HG02852 (cell line): Measurements from ENCODE around the gene KCNC4.

Experiments used
- ATAC-seq: cut with Tn5 transposase; IDR thresholded peaks from one replicate; pipeline ENCODE4 v1.9.1; 2021; ENCODE audit warnings: mild to moderate bottlenecking, moderate library complexity; ENCODE audit not compliant: unreplicated experiment

Gene KCNC4

DNA sequence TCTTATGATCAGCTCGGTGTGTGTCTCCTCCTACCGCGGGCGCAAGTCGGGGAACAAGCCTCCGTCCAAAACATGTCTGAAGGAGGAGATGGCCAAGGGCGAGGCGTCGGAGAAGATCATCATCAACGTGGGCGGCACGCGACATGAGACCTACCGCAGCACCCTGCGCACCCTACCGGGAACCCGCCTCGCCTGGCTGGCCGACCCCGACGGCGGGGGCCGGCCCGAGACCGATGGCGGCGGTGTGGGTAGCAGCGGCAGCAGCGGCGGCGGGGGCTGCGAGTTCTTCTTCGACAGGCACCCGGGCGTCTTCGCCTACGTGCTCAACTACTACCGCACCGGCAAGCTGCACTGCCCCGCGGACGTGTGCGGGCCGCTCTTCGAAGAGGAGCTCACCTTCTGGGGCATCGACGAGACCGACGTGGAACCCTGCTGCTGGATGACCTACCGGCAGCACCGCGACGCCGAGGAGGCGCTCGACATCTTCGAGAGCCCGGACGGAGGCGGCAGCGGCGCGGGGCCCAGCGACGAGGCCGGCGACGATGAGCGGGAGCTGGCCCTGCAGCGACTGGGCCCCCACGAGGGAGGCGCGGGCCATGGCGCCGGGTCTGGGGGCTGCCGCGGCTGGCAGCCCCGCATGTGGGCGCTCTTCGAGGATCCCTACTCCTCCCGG lies 1.5 kb downstream of the KCNC4 start:
- no peak for ATAC-seq

DNA sequence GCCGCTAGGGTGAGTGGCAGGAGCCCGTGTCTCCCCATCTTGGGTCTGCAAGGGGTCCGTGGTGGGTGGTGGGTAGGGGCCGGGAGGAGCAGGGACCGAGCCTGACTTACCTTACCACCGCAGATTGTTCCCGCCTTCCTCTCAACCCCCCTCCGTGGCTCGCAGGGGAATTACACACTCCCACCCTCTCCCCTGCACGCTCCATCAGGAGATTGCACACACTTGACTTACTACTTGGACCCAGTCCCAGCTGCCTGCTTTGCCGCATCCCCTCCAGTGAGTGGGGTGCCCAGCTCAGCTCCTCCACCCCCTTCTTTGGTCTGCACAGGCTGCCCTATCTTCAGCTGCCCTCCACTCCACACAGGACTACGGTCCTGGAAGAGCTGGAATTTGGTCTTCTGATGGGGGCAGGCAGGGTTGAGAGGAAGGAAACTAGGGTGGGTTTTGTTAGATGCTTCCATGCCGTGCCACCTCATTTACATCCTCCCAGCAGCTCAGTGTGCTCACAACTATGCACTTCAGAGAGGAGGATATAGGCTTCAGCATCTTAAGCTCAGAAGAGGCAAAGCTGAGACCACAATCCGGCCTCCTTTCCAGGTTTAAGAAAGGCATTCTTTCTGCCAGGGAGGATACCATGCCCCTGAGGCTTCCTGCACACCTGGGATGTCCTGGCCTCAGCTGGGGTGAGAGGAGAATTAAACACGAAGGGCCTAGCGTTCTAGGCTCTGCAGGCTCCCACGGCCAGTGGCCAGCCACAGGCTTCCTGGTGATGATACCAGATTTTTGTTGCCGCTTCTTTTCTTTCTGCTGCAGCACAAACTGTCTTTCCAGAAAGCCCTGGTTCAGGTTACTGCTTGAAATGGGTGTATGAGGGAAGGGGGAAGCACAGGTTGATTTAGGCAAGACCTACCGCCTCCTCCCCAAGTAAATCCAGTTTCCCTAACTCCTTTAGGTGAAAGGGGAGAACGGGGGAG lies 2.3 kb downstream of the KCNC4 start:
- ATAC-seq, result no peak

- no peak for ATAC-seq
These were observed 3.0 kb downstream of the KCNC4 start for GRCh38 chr1:110213143-110213540.

DNA sequence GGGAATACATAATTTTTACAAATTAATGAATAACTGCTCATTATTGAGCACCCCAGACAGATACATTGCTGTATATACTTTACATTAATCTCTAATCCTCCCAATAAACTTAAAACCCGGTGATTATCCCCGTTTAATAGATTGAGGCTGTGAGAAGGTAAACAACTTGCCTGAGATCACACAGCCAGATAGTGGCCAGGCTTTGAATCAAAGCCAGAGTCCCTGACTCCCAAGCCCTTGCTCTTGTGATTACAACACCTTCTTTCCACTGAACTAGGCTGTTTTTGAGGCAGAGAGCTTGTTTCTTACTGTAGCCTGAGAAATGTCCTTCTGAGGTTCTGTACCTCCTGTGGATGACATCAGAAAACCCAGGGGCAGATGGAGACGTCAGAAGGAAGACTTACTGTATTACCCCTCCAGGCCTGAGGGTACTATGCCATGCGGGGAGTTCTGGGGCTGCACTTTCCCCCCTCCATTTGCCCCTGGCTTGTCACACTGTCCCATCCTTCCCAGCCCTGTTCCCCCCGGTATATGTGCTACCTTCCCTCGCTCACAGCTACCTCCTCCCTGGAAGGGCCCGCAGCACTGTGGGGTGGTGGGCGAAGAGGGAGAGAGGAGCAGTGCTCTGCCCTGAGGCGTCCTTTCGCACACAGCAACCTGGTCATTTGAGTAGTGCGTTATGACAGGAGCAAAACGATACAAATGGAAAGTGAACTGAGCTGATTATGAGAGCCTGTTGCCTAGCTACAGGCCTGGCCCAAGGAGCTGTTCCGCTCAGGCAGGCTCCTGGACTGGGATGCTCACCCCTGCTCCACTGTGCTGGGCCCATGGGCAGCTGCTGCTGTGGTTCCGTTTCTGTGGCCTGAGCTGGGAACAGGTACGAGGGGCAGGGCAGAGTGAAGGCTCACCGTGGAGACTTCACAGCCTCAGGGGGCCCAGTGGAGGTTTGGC lies 4.6 kb downstream of the KCNC4 start:
- no peak for ATAC-seq

GRCh38 chr1:110215621-110216515 lies 5.8 kb downstream of the KCNC4 start:
- ATAC-seq, result no peak

- no peak for ATAC-seq
These were observed 6.8 kb downstream of the KCNC4 start for GRCh38 chr1:110216844-110217444.

- no peak for ATAC-seq
These were observed 8.0 kb downstream of the KCNC4 start for GRCh38 chr1:110218137-110218536.

GRCh38 chr1:110218739-110219138 lies 8.6 kb downstream of the KCNC4 start:
- ATAC-seq, result no peak

DNA sequence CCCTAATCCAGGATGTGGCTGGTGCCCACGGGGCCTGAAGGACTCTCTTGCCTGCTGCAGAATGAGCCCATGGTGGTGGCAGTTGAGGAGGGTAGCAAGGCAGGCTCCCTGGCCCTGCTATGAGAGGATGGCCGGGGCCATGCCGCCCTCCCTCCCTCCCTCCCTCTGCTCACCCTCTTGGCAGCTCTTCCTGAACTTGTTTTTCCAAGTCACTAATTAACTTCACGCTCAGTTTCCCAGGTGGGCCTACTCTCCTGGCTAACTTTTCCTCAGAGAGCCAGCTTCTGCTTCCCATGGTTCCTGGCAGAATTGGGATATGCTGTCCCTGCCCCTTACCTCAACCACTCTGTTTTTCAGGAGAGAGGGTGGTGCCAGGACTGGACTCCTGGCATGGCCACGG lies 10.2 kb downstream of the KCNC4 start:
- ATAC-seq, result no peak

GRCh38 chr1:110221119-110221518 lies 11.0 kb downstream of the KCNC4 start:
- ATAC-seq, result no peak

GRCh38 chr1:110223127-110223526 lies 13.0 kb downstream of the KCNC4 start:
- no peak for ATAC-seq

- ATAC-seq, result no peak
These were observed 13.5 kb downstream of the KCNC4 start for GRCh38 chr1:110223581-110223980.

- no peak for ATAC-seq
These were observed 14.3 kb downstream of the KCNC4 start for GRCh38 chr1:110224240-110224995.

DNA sequence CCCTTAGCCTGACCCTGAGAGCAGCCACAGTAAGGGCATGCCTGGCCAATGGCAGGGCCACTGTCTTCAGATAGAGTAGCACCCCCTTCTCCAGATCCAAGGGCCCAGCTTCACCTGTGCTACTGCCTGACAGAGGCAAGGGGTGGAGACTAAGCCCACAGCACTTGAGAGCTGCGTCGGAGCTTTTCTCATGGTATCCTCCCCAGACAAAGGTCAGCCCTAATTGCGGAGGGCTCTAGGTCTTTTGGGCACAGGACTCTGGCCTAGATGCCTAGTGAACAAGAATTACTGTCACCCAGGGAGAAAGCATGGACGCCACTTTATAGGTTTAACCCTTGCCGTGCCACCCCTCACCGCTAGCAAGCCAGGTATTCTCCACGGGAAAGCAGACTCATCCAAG lies 15.1 kb downstream of the KCNC4 start:
- no peak for ATAC-seq

DNA sequence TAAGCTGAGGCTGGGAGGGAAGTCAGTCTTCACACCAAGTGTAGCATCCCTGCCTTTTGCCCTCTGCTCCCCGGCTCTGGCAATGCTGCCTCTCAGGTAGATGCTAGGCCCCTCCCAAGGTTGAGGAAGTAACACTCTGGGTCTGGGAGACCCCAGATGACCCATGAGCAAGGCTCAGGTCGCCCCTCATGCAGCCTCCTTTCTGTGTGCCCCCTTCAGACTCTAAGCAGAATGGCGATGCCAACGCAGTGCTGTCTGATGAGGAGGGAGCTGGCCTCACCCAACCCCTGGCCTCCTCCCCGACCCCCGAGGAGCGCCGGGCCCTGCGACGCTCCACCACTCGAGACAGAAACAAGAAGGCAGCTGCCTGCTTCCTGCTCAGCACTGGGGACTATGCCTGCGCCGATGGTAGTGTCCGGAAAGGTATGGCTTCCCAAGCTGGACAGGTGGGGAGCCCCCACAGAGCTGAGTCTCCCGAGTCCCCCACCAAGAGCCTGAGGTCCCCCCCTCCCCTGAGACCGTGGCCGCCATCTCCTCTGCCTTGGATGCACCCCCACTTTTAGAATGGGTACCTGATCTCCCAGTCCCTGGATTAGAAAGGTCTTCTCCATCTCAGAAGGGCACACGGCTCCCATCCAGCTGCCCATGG lies 15.8 kb downstream of the KCNC4 start:
- ATAC-seq, result no peak

DNA sequence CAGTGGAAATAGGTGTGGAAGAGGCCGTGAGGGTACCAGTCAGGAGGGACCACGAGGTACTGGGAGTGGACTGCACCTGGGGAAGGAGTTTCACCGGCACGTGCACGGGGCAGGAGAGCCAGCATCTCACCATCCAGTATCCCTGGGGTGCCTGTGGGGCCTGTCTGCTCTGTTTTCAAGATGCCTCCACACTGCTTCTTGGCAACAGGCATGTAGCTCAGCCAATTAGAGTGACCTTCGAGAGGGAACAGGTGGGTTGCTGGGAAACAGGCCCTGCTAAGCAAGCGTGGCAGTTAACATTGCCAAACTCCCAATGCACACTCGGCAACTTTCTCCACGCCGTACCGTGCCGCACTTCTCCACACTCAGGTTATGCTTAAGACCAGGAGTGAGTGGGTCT lies 17.7 kb downstream of the KCNC4 start:
- no peak for ATAC-seq

GRCh38 chr1:110228381-110228780 lies 18.3 kb downstream of the KCNC4 start:
- ATAC-seq, result no peak

DNA sequence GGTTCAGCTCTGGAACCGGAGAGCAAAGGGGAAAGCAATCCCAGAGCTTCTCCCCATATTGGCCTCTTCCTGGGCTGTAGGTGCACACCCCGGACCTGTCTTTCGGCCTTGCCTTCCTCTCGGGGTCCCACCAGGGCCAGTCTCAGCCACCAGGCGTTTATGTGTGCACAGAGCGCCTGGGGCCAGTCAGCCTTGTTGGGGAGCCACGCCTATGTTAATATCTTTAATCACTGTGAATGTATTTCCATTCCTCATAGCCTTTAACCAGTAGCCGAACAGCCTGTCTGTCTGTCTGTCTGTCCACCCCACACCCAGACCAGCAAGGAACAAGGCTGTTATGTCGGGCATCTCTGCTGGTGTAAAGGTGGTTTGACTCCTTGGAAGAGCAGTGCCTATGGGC lies 18.8 kb downstream of the KCNC4 start:
- ATAC-seq, result no peak
